IMR-90 (cell line): ENCODE results near the gene SUSD1. TPM values are rescaled to one million over a fixed set of nuclear protein-coding genes. Genes with fewer than 3 reads are reported as not detected.

Experiments used
- ATAC-seq: fragments of 200-7000 bp; cut with Tn5 transposase; 2 replicates; pipeline ENCODE4 v1.9.1; 2020; ENCODE audit warnings: low read depth, mild to moderate bottlenecking, moderate library complexity
- BruUV-seq: library from RNA; stranded (reverse); fragments of 400-500 nt; replicated peaks from 2 replicates; lab custom pipeline; 2021; lab: Mats Ljungman, UMichigan
- CTCF ChIA-PET: fragments of 300-600 bp; formaldehyde crosslinking; extraction: SDS; loops from one replicate; lab custom pipeline; 2021; ENCODE audit warnings: antibody characterized with exemption; lab: Yijun Ruan, JAX
- POLR2A ChIA-PET: fragments of 300-600 bp; sonication (Branson Sonifier 250); formaldehyde crosslinking; loops from one replicate; lab custom pipeline; 2022; ENCODE audit warnings: antibody characterized with exemption; ENCODE audit not compliant: unreplicated experiment; lab: Charles Lee
- DNase-seq: peaks from one replicate; pipeline ENCODE4 v3.0.0; 2013
- H2AFZ ChIP-seq: replicated peaks from 2 replicates; pipeline ENCODE3; 2013; ENCODE audit warnings: low read length, mild to moderate bottlenecking; ENCODE audit not compliant: poor library complexity
- H2AK5ac ChIP-seq: 2 replicates; pipeline ENCODE4 v1.6.1; 2013; ENCODE audit warnings: low read depth, low read length, inconsistent platforms
- H2AK9ac ChIP-seq: replicated peaks from 2 replicates; pipeline ENCODE3; 2013; ENCODE audit warnings: mild to moderate bottlenecking, low read depth, low read length, moderate library complexity; ENCODE audit not compliant: poor library complexity
- H2BK120ac ChIP-seq: 2 replicates; pipeline ENCODE4 v1.6.1; 2013; ENCODE audit warnings: low read depth, low read length, inconsistent platforms
- H2BK15ac ChIP-seq: 3 replicates; pipeline ENCODE4 v1.6.1; 2013; ENCODE audit warnings: low read depth, low read length, inconsistent platforms
- H2BK20ac ChIP-seq: 2 replicates; pipeline ENCODE4 v1.6.1; 2013; ENCODE audit warnings: low read depth, mild to moderate bottlenecking, inconsistent platforms, low read length, moderate library complexity
- H2BK5ac ChIP-seq: 2 replicates; pipeline ENCODE4 v1.6.1; 2013; ENCODE audit warnings: mild to moderate bottlenecking, low read depth, low read length, inconsistent platforms; ENCODE audit not compliant: poor library complexity, severe bottlenecking
- H3K14ac ChIP-seq: replicated peaks from 2 replicates; pipeline ENCODE4 v1.6.1; 2013; ENCODE audit warnings: low read depth, low read length, inconsistent platforms
- H3K18ac ChIP-seq: 2 replicates; pipeline ENCODE4 v1.6.1; 2013; ENCODE audit warnings: low read depth, low read length, control low read depth
- H3K23ac ChIP-seq: 2 replicates; pipeline ENCODE4 v1.6.1; 2013; ENCODE audit warnings: low read depth, low read length, inconsistent platforms
- H3K27ac ChIP-seq: 2 replicates; pipeline ENCODE4 v1.5.1; 2013; ENCODE audit warnings: mild to moderate bottlenecking, control low read depth, low read length; ENCODE audit not compliant: insufficient read depth
- H3K27me3 ChIP-seq: 2 replicates; pipeline ENCODE4 v1.6.1; 2013; ENCODE audit warnings: low read length; ENCODE audit not compliant: control insufficient read depth, insufficient read depth
- H3K36me3 ChIP-seq: 2 replicates; pipeline ENCODE4 v1.6.1; 2013; ENCODE audit warnings: low read length, mixed read lengths; ENCODE audit not compliant: control insufficient read depth, insufficient read depth
- H3K4ac ChIP-seq: 2 replicates; pipeline ENCODE4 v1.6.1; 2013; ENCODE audit warnings: low read depth, low read length, inconsistent platforms
- H3K4me1 ChIP-seq: 2 replicates; pipeline ENCODE4 v1.6.1; 2013; ENCODE audit warnings: low read length, mixed read lengths; ENCODE audit not compliant: control insufficient read depth, insufficient read depth
- H3K4me2 ChIP-seq: 2 replicates; pipeline ENCODE4 v1.6.1; 2013; ENCODE audit warnings: low read depth, mild to moderate bottlenecking, control low read depth, low read length, moderate library complexity
- H3K4me3 ChIP-seq: 2 replicates; pipeline ENCODE4 v1.5.1; 2013; ENCODE audit warnings: low read depth, mild to moderate bottlenecking, control low read depth, low read length, moderate library complexity; ENCODE audit not compliant: insufficient read depth
- H3K56ac ChIP-seq: 2 replicates; pipeline ENCODE4 v1.6.1; 2013; ENCODE audit warnings: low read length, inconsistent platforms; ENCODE audit not compliant: insufficient read depth; ENCODE audit errors: extremely low read depth
- H3K79me1 ChIP-seq, 2 experiments: 2 replicates each; pipeline ENCODE4 v1.6.1; 2013; ENCODE audit warnings: low read length in 2 of 2, inconsistent platforms in 1 of 2, low read depth in 1 of 2
- H3K9ac ChIP-seq: 2 replicates; pipeline ENCODE4 v1.6.1; 2013; ENCODE audit warnings: low read depth, low read length, control low read depth
- H3K9me1 ChIP-seq: 2 replicates; pipeline ENCODE4 v1.6.1; 2013; ENCODE audit warnings: low read length, inconsistent platforms; ENCODE audit not compliant: insufficient read depth
- H3K9me3 ChIP-seq: 2 replicates; pipeline ENCODE4 v1.6.1; 2013; ENCODE audit warnings: low read length; ENCODE audit not compliant: control insufficient read depth, insufficient read depth
- H4K20me1 ChIP-seq: 2 replicates; pipeline ENCODE4 v1.6.1; 2013; ENCODE audit warnings: low read length, inconsistent platforms; ENCODE audit not compliant: insufficient read depth
- H4K5ac ChIP-seq: 2 replicates; pipeline ENCODE4 v1.6.1; 2013; ENCODE audit warnings: mild to moderate bottlenecking, low read depth, low read length, control low read depth
- H4K8ac ChIP-seq, 2 experiments: 2 replicates each; pipeline ENCODE4 v1.6.1; 2013; ENCODE audit warnings: low read depth in 2 of 2, low read length in 2 of 2, control low read depth in 1 of 2, inconsistent platforms in 1 of 2
- H4K91ac ChIP-seq: 2 replicates; pipeline ENCODE4 v1.6.1; 2013; ENCODE audit warnings: low read depth, low read length, inconsistent platforms; ENCODE audit not compliant: insufficient read depth
- BHLHE40 ChIP-seq: fragments of 150-350 bp; IDR thresholded peaks from 2 replicates; pipeline ENCODE4 v1.6.1; 2016; ENCODE audit warnings: mild to moderate bottlenecking, low read depth, low read length
- CEBPB ChIP-seq: IDR thresholded peaks from 2 replicates; pipeline ENCODE4 v1.6.1; 2012; ENCODE audit warnings: low read depth, low read length, improper control_type of control experiment
- CHD1 ChIP-seq: IDR thresholded peaks from 2 replicates; pipeline ENCODE4 v1.6.1; 2012; ENCODE audit warnings: low read depth, low read length, improper control_type of control experiment
- CTCF ChIP-seq: conservative IDR thresholded peaks from 2 replicates; pipeline ENCODE4 v1.5.1; 2012; ENCODE audit warnings: mild to moderate bottlenecking, low read depth, low read length, improper control_type of control experiment
- MAFK ChIP-seq: IDR thresholded peaks from 2 replicates; pipeline ENCODE4 v1.6.1; 2012; ENCODE audit warnings: low read depth, low read length, improper control_type of control experiment
- MAZ ChIP-seq: IDR thresholded peaks from 2 replicates; pipeline ENCODE4 v1.6.1; 2012; ENCODE audit warnings: low read depth, mild to moderate bottlenecking, low read length, improper control_type of control experiment, moderate library complexity, borderline replicate concordance
- POLR2A ChIP-seq: IDR thresholded peaks from 2 replicates; pipeline ENCODE4 v1.6.1; 2012; ENCODE audit warnings: mild to moderate bottlenecking, low read depth, low read length
- RAD21 ChIP-seq: IDR thresholded peaks from 2 replicates; pipeline ENCODE4 v1.6.1; 2012; ENCODE audit warnings: low read length, improper control_type of control experiment
- RCOR1 ChIP-seq: IDR thresholded peaks from 2 replicates; pipeline ENCODE4 v1.6.1; 2012; ENCODE audit warnings: mild to moderate bottlenecking, low read length, improper control_type of control experiment; ENCODE audit not compliant: insufficient replicate concordance
- SMC3 ChIP-seq: fragments of 150-350 bp; IDR thresholded peaks from 2 replicates; pipeline ENCODE4 v1.6.1; 2016; ENCODE audit warnings: low read depth, mild to moderate bottlenecking, antibody characterized with exemption, low read length, moderate library complexity
- WGBS, 2 experiments: methylation state at CpG; one replicate each; pipeline versions ENCODE4 v1.1.5 to v1.1.7; 2013; ENCODE audit warnings: missing lambda C conversion rate in 2 of 2; ENCODE audit not compliant: insufficient read length in 1 of 2; ENCODE audit errors: extremely low coverage in 2 of 2; 5-methylcytosine and 5-hydroxymethylcytosine counted together
- dilution Hi-C: fragments of 300-500 bp; cut with HindIII; formaldehyde crosslinking; loops from one replicate; pipeline ENCODE4 v1.14.3; 2018; ENCODE audit warnings: low sequenced_read_pairs; ENCODE audit not compliant: unreplicated experiment
- in situ Hi-C: fragments of 300-500 bp; cut with MboI; formaldehyde crosslinking; loops from 3 replicates; pipeline ENCODE4 v1.14.3; 2019; ENCODE audit warnings: low sequenced_read_pairs, inconsistent platforms, mixed read lengths
- intact Hi-C: fragments of 100-400 bp; cut with micrococcal nuclease; formaldehyde crosslinking; loops from 2 replicates; pipeline ENCODE4 v1.10.0; 2022
- polyA plus RNA-seq, 3 experiments: library from polyadenylated mRNA; depleted of rRNA; stranded (reverse); fragments of >200 nt; gene quantifications; 2 replicates each; pipeline ENCODE4 v1.2.3, GENCODE V29; 2012; ENCODE audit warnings: low replicate concordance in 1 of 3
- total RNA-seq: library from RNA; depleted of rRNA; stranded (reverse); fragments of >200 nt; gene quantifications from 2 replicates; pipeline ENCODE4 v1.2.3, GENCODE V29; 2012

The SUSD1 gene
- total and polyA plus RNA-seq, 2 of the 4 experiments (the other 2 are of a cell fraction): 4.0 to 4.7 TPM

GRCh38 chr9:112179816-112180215, 4.7 kb upstream of the SUSD1 start:
- Histone ChIP-seq H4K91ac (no peak overlapping the region), H4K8ac (no peak overlapping the region), H2AK5ac (no peak overlapping the region), H2BK15ac (no peak overlapping the region), H3K4ac (no peak overlapping the region), H3K4me2 (no peak overlapping the region), H3K27ac (no peak overlapping the region), H3K56ac (no peak overlapping the region; the same call in 1 of the 2 replicates), H3K18ac (no peak overlapping the region), H2BK20ac (peak overlapping the region; percentile 45; the same call in 1 of the 2 replicates), H3K27me3 (peaks cover 4% of the 10 kb centered on the region; the same call in 1 of the 2 replicates), H3K14ac (no peak overlapping the region), H4K20me1 (no peaks in the 10 kb centered on the region), H3K4me3 (no peak overlapping the region), H2BK120ac (0 out of 2 replicates have a peak overlapping the region, but pooled peaks have one; percentile 12), H3K9me3 (no peaks in the 10 kb centered on the region), H3K9ac (no peak overlapping the region), H2BK5ac (no peak overlapping the region), H3K9me1 (peaks cover 10% of the 10 kb centered on the region), H3K36me3 (no peaks in the 10 kb centered on the region), H2AFZ (no peak overlapping the region), H3K23ac (no peak overlapping the region), H2AK9ac (no peak overlapping the region), H4K5ac (no peak overlapping the region), H3K4me1 (peaks cover 4% of the 10 kb centered on the region), H3K79me1 (no peaks in the 10 kb centered on the region)
- dilution Hi-C loops: no loop called here
- TF ChIP-seq RAD21 (no peak), RCOR1 (no peak), BHLHE40 (no peak), CTCF (no peak), CEBPB (no peak), POLR2A (no peak), CHD1 (no peak), SMC3 (no peak), MAZ (no peak), MAFK (no peak)
- ChIA-PET CTCF (interaction anchor here (0.6 kb wide), 1 partner anchor 59 kb away, joined by 4 read pairs; no protein-coding TSS in a partner anchor), POLR2A (no interaction called here)
- no CpG with 5 or more reads among the region's 4 CpGs for WGBS, 2 experiments
- in situ Hi-C loops: no loop called here
- DNase-seq (no peak), ATAC-seq (peak; percentile 27)
- intact Hi-C loops: loop anchor here (10.0 kb wide), 1 partner anchor 75 kb away; no protein-coding TSS in a partner anchor
- BruUV-seq: no TSS peak
